ENCODE results near the gene ITGA6.

ITGA6 gene

GRCh38 chr2:172478353-172478752 is 51.0 kb downstream of the ITGA6 start:
- CTCF ChIA-PET, result interaction anchor here (1.4 kb wide), 1 partner anchor 306 kb away, joined by 3 read pairs; no protein-coding TSS in a partner anchor
- no peak for DNase-seq (ENCODE audit: extremely low spot score)
- TF ChIP-seq FOXA1 (IDR thresholded peaks at IDR 0.05) (no peak), SP1 (IDR thresholded peaks at IDR 0.05) (no peak), CTBP1 (IDR thresholded peaks at IDR 0.05; ENCODE audit: borderline replicate concordance) (no peak), NFRKB (IDR thresholded peaks at IDR 0.05) (no peak), L3MBTL2 (conservative IDR thresholded peaks at IDR 0.05) (no peak), LEF1 (IDR thresholded peaks at IDR 0.05; ENCODE audit: borderline replicate concordance) (no peak), SUZ12 (IDR thresholded peaks at IDR 0.05) (no peak)
- POLR2A ChIA-PET, result no interaction called here

- no peak for DNase-seq (ENCODE audit: extremely low spot score)
- ChIA-PET POLR2A (no interaction called here), CTCF (no interaction called here)
- TF ChIP-seq L3MBTL2 (conservative IDR thresholded peaks at IDR 0.05) (no peak), FOXK2 (IDR thresholded peaks at IDR 0.05) (no peak), ZNF384 (IDR thresholded peaks at IDR 0.05) (no peak), ELF4 (IDR thresholded peaks at IDR 0.05) (no peak), PKNOX1 (IDR thresholded peaks at IDR 0.05) (no peak), FOXA1 (IDR thresholded peaks at IDR 0.05) (no peak), HDGF (IDR thresholded peaks at IDR 0.05; ENCODE audit: borderline replicate concordance) (no peak), CTBP1 (IDR thresholded peaks at IDR 0.05; ENCODE audit: borderline replicate concordance) (no peak), BHLHE40 (IDR thresholded peaks at IDR 0.05; ENCODE audit: borderline replicate concordance) (no peak), SUZ12 (IDR thresholded peaks at IDR 0.05) (no peak), SP1 (IDR thresholded peaks at IDR 0.05) (no peak), TARDBP (IDR thresholded peaks at IDR 0.05) (no peak), LEF1 (IDR thresholded peaks at IDR 0.05; ENCODE audit: borderline replicate concordance) (no peak), FOXM1 (IDR thresholded peaks at IDR 0.05; ENCODE audit: borderline replicate concordance) (no peak), ARNT (IDR thresholded peaks at IDR 0.05) (no peak)
Measured at GRCh38 chr2:172480301-172481218, 53.2 kb downstream of the ITGA6 start.

- POLR2A ChIA-PET, result no interaction called here
- DNase-seq (ENCODE audit: extremely low spot score), result peak; percentile 14
- TF ChIP-seq ZNF384 (IDR thresholded peaks at IDR 0.05) (no peak), L3MBTL2 (conservative IDR thresholded peaks at IDR 0.05) (no peak), SP1 (IDR thresholded peaks at IDR 0.05) (no peak), CTBP1 (IDR thresholded peaks at IDR 0.05; ENCODE audit: borderline replicate concordance) (no peak), TARDBP (IDR thresholded peaks at IDR 0.05) (no peak), NFRKB (IDR thresholded peaks at IDR 0.05) (no peak), BHLHE40 (IDR thresholded peaks at IDR 0.05; ENCODE audit: borderline replicate concordance) (no peak), FOXK2 (IDR thresholded peaks at IDR 0.05) (no peak), HDGF (IDR thresholded peaks at IDR 0.05; ENCODE audit: borderline replicate concordance) (no peak), ARNT (IDR thresholded peaks at IDR 0.05) (no peak), LEF1 (IDR thresholded peaks at IDR 0.05; ENCODE audit: borderline replicate concordance) (no peak)
- CTCF ChIA-PET, result no interaction called here
Measured at GRCh38 chr2:172481507-172482262, 54.3 kb downstream of the ITGA6 start.

- peak; percentile 23 for DNase-seq (ENCODE audit: extremely low spot score)
- ChIA-PET CTCF (interaction anchor here (0.6 to 1.2 kb wide), 3 partner anchors 23 to 557 kb away, joined by 3 to 4 read pairs (median 4); no protein-coding TSS in a partner anchor), POLR2A (no interaction called here)
- TF ChIP-seq BHLHE40 (IDR thresholded peaks at IDR 0.05; ENCODE audit: borderline replicate concordance), result no peak
- TF ChIP-seq SUZ12 (IDR thresholded peaks at IDR 0.05), result no peak
- no peak for TF ChIP-seq L3MBTL2 (conservative IDR thresholded peaks at IDR 0.05)
- no peak for TF ChIP-seq CTBP1 (IDR thresholded peaks at IDR 0.05; ENCODE audit: borderline replicate concordance)
- no peak for TF ChIP-seq PKNOX1 (IDR thresholded peaks at IDR 0.05)
- TF ChIP-seq FOXK2 (IDR thresholded peaks at IDR 0.05), result no peak
- no peak for TF ChIP-seq ARNT (IDR thresholded peaks at IDR 0.05)
- no peak for TF ChIP-seq TARDBP (IDR thresholded peaks at IDR 0.05)
Measured at GRCh38 chr2:172484253-172484652, 56.9 kb downstream of the ITGA6 start.

GRCh38 chr2:172484706-172485105 is 57.3 kb downstream of the ITGA6 start:
- CTCF ChIA-PET, result interaction anchor here (0.6 to 1.2 kb wide), 3 partner anchors 23 to 558 kb away, joined by 3 to 4 read pairs (median 4); no protein-coding TSS in a partner anchor
- POLR2A ChIA-PET, result no interaction called here
- TF ChIP-seq ZNF384 (IDR thresholded peaks at IDR 0.05), result no peak
- no peak for TF ChIP-seq CTBP1 (IDR thresholded peaks at IDR 0.05; ENCODE audit: borderline replicate concordance)
- TF ChIP-seq PKNOX1 (IDR thresholded peaks at IDR 0.05), result no peak
- TF ChIP-seq TARDBP (IDR thresholded peaks at IDR 0.05), result no peak
- TF ChIP-seq BHLHE40 (IDR thresholded peaks at IDR 0.05; ENCODE audit: borderline replicate concordance), result no peak
- TF ChIP-seq SP1 (IDR thresholded peaks at IDR 0.05), result no peak
- TF ChIP-seq FOXA1 (IDR thresholded peaks at IDR 0.05), result no peak
- no peak for TF ChIP-seq HDGF (IDR thresholded peaks at IDR 0.05; ENCODE audit: borderline replicate concordance)
- no peak for TF ChIP-seq L3MBTL2 (conservative IDR thresholded peaks at IDR 0.05)
- TF ChIP-seq SUZ12 (IDR thresholded peaks at IDR 0.05), result no peak
- TF ChIP-seq ELF4 (IDR thresholded peaks at IDR 0.05), result no peak
- TF ChIP-seq FOXK2 (IDR thresholded peaks at IDR 0.05), result no peak
- no peak for TF ChIP-seq NFRKB (IDR thresholded peaks at IDR 0.05)
- TF ChIP-seq LEF1 (IDR thresholded peaks at IDR 0.05; ENCODE audit: borderline replicate concordance), result no peak
- TF ChIP-seq ARNT (IDR thresholded peaks at IDR 0.05), result no peak
- TF ChIP-seq FOXM1 (IDR thresholded peaks at IDR 0.05; ENCODE audit: borderline replicate concordance), result no peak
- DNase-seq (ENCODE audit: extremely low spot score), result no peak

Data from HEK293T (cell line).